Left renal pelvis (tissue), 4 donors: ENCODE measurements around the gene FNDC3B. TPM values are rescaled to one million over a fixed set of nuclear protein-coding genes. Genes with fewer than 3 reads are reported as not detected.
"Not testable (repeated sequence)": the region's sequence is repeated elsewhere in the genome, so short reads cannot be mapped to it uniquely, and the experiment has no call there.

Source experiments
- DNase-seq, 4 donors: peaks; one replicate each; pipeline ENCODE4 v3.0.0-alpha.2; 2013; ENCODE audit warnings: low read depth in 4 of 4, low spot score in 3 of 4
- polyA plus RNA-seq, 4 donors: library from polyadenylated mRNA; unstranded; fragments of 120-200 nt; gene quantifications; one replicate each; pipeline ENCODE4 v1.2.1, GENCODE V29; 2013; ENCODE audit not compliant: insufficient read length in 4 of 4

Gene FNDC3B
- polyA plus RNA-seq, 4 donors: 53.4 to 72.8 (median 68.4) TPM

GRCh38 chr3:172226831-172227230 lies 187.5 kb downstream of the FNDC3B start:
- DNase-seq: no peak

- DNase-seq: no peak
These were observed 188.1 kb downstream of the FNDC3B start for GRCh38 chr3:172227340-172228035.

GRCh38 chr3:172228036-172228415 lies 188.6 kb downstream of the FNDC3B start:
- DNase-seq: no peak

GRCh38 chr3:172229462-172229861 lies 190.1 kb downstream of the FNDC3B start:
- no peak for DNase-seq

- DNase-seq: no peak
These were observed 192.0 kb downstream of the FNDC3B start for GRCh38 chr3:172231318-172231901.

GRCh38 chr3:172232579-172233212 lies 193.3 kb downstream of the FNDC3B start:
- DNase-seq: no peak

- no peak for DNase-seq
These were observed 194.3 kb downstream of the FNDC3B start for GRCh38 chr3:172233474-172234277.

- DNase-seq: no peak
These were observed 196.3 kb downstream of the FNDC3B start for GRCh38 chr3:172235698-172236097.

GRCh38 chr3:172236771-172237742 lies 197.7 kb downstream of the FNDC3B start:
- DNase-seq: no peak

GRCh38 chr3:172238188-172238587 lies 198.8 kb downstream of the FNDC3B start:
- no peak for DNase-seq

- DNase-seq: no peak
These were observed 199.9 kb downstream of the FNDC3B start for GRCh38 chr3:172239218-172239790.

- DNase-seq: no peak
These were observed 202.0 kb downstream of the FNDC3B start for GRCh38 chr3:172241405-172241804.

- DNase-seq: not testable (repeated sequence)
These were observed 203.1 kb downstream of the FNDC3B start for GRCh38 chr3:172242471-172242870.

GRCh38 chr3:172243376-172243775 lies 204.0 kb downstream of the FNDC3B start:
- not testable (repeated sequence) for DNase-seq

GRCh38 chr3:172244011-172244410 lies 204.6 kb downstream of the FNDC3B start:
- DNase-seq: no peak

- no peak for DNase-seq
These were observed 205.9 kb downstream of the FNDC3B start for GRCh38 chr3:172245241-172245640.

- DNase-seq: no peak
These were observed 206.9 kb downstream of the FNDC3B start for GRCh38 chr3:172246107-172246844.

- DNase-seq: no peak
These were observed 208.3 kb downstream of the FNDC3B start for GRCh38 chr3:172247525-172248274.
